Keratinocyte (primary cell): Measurements from ENCODE around the gene LSAMP.

Experiments
- EZH2 ChIP-seq: IDR thresholded peaks from one replicate; pipeline ENCODE4 v1.6.1; 2012; ENCODE audit warnings: inconsistent platforms, mild to moderate bottlenecking, low read length, moderate library complexity
- TF ChIP-seq, protein P1 (sequence below), 3 experiments: IDR thresholded peaks in 1 of 3; conservative IDR thresholded peaks in 1 of 3; optimal IDR thresholded peaks in 1 of 3; 2 replicates in 2 of 3; 3 replicates in 1 of 3; pipeline versions ENCODE3 to v1.5.1; 2011; ENCODE audit warnings: low read length in 3 of 3, mild to moderate bottlenecking in 3 of 3, moderate library complexity in 2 of 3, control low read depth in 1 of 3, inconsistent platforms in 1 of 3; ENCODE audit not compliant: insufficient read depth in 2 of 3; ENCODE audit errors: extremely low read depth in 1 of 3

DNA sequence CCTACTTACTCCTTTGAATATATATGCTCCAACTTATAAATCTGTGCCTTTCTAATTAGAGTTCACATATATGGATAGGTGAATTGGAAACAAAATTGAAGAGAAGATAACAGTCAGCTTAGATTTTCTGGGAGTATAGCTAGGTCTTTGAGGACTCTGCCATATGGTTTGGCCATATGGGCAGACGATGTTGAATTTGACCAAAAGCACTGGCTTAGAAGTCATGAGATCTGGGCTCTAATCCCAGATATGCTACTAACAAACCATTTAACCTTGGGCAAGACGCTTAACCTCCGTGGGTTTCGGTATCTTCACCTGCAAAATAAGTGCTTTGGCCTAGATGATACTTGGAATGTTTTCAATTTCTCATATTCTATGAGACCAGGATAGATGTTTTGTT, 154.1 kb downstream of the LSAMP start:
- TF ChIP-seq, protein P1, sequence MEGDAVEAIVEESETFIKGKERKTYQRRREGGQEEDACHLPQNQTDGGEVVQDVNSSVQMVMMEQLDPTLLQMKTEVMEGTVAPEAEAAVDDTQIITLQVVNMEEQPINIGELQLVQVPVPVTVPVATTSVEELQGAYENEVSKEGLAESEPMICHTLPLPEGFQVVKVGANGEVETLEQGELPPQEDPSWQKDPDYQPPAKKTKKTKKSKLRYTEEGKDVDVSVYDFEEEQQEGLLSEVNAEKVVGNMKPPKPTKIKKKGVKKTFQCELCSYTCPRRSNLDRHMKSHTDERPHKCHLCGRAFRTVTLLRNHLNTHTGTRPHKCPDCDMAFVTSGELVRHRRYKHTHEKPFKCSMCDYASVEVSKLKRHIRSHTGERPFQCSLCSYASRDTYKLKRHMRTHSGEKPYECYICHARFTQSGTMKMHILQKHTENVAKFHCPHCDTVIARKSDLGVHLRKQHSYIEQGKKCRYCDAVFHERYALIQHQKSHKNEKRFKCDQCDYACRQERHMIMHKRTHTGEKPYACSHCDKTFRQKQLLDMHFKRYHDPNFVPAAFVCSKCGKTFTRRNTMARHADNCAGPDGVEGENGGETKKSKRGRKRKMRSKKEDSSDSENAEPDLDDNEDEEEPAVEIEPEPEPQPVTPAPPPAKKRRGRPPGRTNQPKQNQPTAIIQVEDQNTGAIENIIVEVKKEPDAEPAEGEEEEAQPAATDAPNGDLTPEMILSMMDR (optimal IDR thresholded peaks at IDR 0.05 in 1 of 3, IDR thresholded peaks at IDR 0.05 in 1 of 3, conservative IDR thresholded peaks at IDR 0.05 in 1 of 3; ENCODE audit: extremely low read depth in 1 of 3, insufficient read depth in 2 of 3, low read length in 3 of 3), result no peak
- no peak for TF ChIP-seq EZH2
